ENCODE data around the gene KIF24. TPM values are rescaled to one million over a fixed set of nuclear protein-coding genes. Genes with fewer than 3 reads are reported as not detected.
"Not testable (repeated sequence)": the region's sequence is repeated elsewhere in the genome, so short reads cannot be mapped to it uniquely, and the experiment has no call there.

The KIF24 gene
- total RNA-seq, 1 donor from 2014 or later = 1.4 TPM

DNA sequence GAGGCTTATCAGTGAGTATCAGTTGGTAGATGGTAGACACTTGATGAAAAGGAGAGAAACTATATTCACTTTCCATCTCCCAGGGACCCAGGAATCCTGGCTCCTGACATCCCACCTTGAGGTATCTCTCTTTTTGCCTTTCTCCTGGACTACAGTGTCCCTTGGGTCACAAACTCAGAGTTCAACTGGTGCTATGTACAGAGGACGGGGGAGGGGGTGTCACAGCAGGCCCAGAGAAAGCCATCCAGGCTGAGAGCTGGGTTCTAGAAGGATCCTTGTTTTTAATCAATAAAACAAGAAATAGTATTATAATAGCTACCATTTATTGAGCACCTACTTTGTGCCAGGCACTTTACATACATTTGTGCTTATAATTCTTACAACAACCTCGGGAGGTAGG lies 37.3 kb upstream of the KIF24 start:
- intact Hi-C loops (cut with DNase I) = no loop called here
- Histone ChIP-seq H3K27me3 (ENCODE audit: low read depth) (no peaks in the 10 kb centered on the region), H3K36me3 (peaks cover 4% of the 10 kb centered on the region), H3K9me3 (no peaks in the 10 kb centered on the region), H3K4me1 (peaks cover 6% of the 10 kb centered on the region), H3K4me3 (no peak overlapping the region), H3K27ac (no peak overlapping the region)
- ATAC-seq = no peak
- no peak for DNase-seq
- TF ChIP-seq, protein P1, sequence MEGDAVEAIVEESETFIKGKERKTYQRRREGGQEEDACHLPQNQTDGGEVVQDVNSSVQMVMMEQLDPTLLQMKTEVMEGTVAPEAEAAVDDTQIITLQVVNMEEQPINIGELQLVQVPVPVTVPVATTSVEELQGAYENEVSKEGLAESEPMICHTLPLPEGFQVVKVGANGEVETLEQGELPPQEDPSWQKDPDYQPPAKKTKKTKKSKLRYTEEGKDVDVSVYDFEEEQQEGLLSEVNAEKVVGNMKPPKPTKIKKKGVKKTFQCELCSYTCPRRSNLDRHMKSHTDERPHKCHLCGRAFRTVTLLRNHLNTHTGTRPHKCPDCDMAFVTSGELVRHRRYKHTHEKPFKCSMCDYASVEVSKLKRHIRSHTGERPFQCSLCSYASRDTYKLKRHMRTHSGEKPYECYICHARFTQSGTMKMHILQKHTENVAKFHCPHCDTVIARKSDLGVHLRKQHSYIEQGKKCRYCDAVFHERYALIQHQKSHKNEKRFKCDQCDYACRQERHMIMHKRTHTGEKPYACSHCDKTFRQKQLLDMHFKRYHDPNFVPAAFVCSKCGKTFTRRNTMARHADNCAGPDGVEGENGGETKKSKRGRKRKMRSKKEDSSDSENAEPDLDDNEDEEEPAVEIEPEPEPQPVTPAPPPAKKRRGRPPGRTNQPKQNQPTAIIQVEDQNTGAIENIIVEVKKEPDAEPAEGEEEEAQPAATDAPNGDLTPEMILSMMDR (IDR thresholded peaks at IDR 0.05) = no peak

DNA sequence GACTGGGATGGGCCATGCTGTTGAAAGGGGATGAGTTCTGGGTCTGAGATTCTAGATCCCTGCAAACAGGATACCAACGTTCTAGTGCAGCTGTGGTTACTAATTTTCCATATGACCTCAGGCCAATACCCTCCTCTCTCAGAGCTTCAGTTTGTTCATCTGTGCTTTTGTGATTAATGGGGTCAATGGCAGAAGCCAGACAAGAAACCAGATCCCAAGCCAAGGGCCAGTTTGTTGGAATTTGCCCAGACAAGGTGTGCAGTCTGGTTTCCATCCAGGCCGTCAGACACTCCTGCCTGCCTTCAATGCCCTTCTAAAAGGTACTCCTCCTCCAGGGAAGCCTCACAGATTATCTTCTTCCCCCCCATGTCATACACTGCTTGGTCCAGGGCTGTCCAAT lies 36.2 kb upstream of the KIF24 start:
- intact Hi-C loops (cut with DNase I) = no loop called here
- TF ChIP-seq, protein P1 (IDR thresholded peaks at IDR 0.05) = no peak

DNA sequence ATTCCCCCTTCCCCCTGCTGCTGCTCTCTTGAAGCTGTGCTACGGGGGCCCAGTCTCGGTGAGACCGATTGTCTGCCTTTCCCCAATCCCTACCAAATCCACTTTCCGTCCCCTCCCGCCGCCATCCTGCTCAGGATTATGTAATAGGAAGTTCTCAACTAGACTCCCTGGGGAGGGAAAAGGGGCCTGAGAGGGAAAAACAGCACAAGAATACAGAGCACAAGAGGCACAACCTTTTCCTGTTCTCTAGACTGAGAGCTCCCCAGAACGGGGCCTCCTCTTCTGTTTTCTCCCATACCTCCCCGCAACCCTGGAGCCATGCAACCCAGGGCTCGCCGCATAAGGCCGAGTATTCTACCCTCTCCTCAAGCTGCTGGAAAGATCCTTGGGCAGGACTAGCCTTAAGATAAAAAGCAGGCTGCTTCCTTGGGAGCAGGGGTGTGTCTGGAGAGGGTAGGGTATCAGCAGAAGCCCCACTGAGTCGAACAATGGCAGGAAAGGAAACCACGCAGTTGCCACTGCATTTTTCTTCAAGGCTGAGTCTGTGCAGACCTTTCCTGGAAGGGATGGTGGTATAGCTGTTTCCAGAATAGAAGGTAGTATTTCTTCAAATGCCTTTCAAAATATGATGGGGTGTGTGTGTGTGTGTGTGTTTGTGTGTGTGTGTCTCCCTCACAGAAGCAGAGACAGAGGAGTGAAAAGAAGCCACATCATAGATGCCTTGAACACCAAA lies 34.7 kb upstream of the KIF24 start:
- Histone ChIP-seq H3K4me3 (no peak overlapping the region), H3K27me3 (ENCODE audit: low read depth) (no peaks in the 10 kb centered on the region), H3K4me1 (peaks cover 6% of the 10 kb centered on the region), H3K9me3 (no peaks in the 10 kb centered on the region), H3K27ac (peak overlapping the region; percentile 46), H3K36me3 (no peaks in the 10 kb centered on the region)
- DNase-seq (no peak), ATAC-seq (peak; percentile 18 to 32)
- TF ChIP-seq, protein P1 (IDR thresholded peaks at IDR 0.05) = no peak
- intact Hi-C loops (cut with DNase I) = no loop called here

More for the DNA sequence above, 36.2 kb upstream of the KIF24 start:
- no peak for ATAC-seq
- no peaks in the 10 kb centered on the region for H3K27me3 ChIP-seq (ENCODE audit: low read depth)
- no peaks in the 10 kb centered on the region for H3K9me3 ChIP-seq
- peaks cover 6% of the 10 kb centered on the region for H3K4me1 ChIP-seq
- H3K36me3 ChIP-seq = no peaks in the 10 kb centered on the region
- DNase-seq = no peak
- no peak overlapping the region for H3K27ac ChIP-seq
- H3K4me3 ChIP-seq = no peak overlapping the region

DNA sequence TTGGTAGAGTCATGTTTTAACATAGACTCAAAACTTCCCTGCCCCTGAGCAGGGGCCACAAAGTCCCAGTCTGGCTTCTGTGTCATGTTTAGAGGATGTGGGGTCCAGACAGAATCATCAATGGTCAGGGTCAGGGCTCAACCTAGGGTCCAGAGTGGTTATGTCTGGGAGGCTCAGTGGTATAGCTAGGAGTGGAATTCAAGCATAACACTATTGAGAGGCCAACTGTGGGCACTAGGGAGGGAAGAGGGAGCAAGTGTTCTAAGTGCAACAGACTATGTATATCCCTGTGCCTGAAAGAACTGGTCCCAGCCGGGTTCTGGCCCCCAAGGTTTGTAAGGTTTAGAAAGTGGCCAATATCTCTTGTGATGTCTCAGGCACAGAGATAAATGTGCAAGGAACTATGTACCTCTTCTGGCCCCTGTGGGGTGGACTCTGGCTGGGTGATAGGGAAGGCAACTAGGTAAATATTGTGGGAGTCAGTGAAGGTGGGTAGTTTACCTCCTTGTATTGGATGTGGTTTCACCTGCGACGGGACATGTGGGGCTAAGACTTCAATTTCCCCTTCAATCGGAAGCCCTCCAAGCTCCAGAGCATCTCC lies 33.6 kb upstream of the KIF24 start:
- Histone ChIP-seq H3K27me3 (ENCODE audit: low read depth) (no peaks in the 10 kb centered on the region), H3K4me3 (no peak overlapping the region), H3K27ac (no peak overlapping the region), H3K9me3 (no peaks in the 10 kb centered on the region), H3K36me3 (no peaks in the 10 kb centered on the region), H3K4me1 (peaks cover 6% of the 10 kb centered on the region)
- no peak for DNase-seq
- intact Hi-C loops (cut with DNase I) = no loop called here
- ATAC-seq = no peak
- TF ChIP-seq, protein P1 (IDR thresholded peaks at IDR 0.05) = no peak

DNA sequence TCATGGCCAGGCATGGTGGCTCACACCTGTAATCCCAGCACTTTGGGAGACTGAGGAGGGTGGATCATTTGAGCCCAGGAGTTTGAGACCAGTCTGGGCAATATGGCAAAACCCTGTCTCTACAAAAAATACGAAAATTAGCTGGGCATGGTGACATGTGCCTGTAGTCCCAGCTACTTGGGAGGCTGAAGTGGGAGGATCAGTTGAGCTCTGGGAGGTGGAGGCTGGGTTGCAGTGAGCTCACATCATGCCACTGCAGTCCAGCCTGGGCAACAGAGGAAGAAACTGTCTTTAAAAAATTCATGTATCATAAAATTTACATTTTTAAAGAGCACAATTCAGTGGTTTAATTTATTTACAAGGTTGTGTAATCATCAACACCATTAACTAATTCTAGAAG lies 23.9 kb upstream of the KIF24 start:
- H3K27me3 ChIP-seq (ENCODE audit: low read depth); intact Hi-C loops (cut with DNase I); H3K4me3 ChIP-seq; DNase-seq; H3K4me1 ChIP-seq; ATAC-seq; H3K9me3 ChIP-seq; H3K36me3 ChIP-seq; H3K27ac ChIP-seq: not testable (repeated sequence)

DNA sequence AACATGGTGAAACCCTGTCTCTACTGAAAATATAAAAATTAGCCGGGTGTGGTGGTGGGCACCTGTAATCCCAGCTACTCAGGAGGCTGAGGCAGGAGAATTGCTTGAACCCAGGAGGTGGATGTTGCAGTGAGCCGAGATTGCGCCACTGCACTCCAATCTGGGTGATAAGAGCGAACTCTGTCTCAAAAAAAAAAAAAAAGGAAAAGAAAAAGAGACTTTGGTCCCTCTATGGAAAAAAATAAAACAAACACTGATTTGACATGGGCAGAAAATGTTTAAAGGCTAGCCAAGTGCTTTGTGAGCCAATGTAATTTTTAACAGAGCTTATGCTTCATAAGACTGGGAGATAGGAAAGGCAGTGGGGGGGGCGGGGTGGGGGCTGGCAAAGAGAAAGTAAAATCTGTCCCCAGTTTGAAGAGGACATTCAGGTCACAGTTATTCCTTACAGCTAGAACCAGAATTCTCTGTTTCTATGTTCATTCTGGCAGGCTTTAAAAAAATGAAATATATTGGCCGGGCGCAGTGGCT lies 23.1 kb upstream of the KIF24 start:
- DNase-seq; H3K27ac ChIP-seq; ATAC-seq; H3K36me3 ChIP-seq; H3K4me3 ChIP-seq; H3K4me1 ChIP-seq; H3K27me3 ChIP-seq (ENCODE audit: low read depth); intact Hi-C loops (cut with DNase I); H3K9me3 ChIP-seq: not testable (repeated sequence)
